ENCODE measurements around the gene EBF3. TPM values are rescaled to one million over a fixed set of nuclear protein-coding genes. Genes with fewer than 3 reads are reported as not detected.

Gene EBF3
- total RNA-seq, 3 donors from 2014 or later: not detected

DNA sequence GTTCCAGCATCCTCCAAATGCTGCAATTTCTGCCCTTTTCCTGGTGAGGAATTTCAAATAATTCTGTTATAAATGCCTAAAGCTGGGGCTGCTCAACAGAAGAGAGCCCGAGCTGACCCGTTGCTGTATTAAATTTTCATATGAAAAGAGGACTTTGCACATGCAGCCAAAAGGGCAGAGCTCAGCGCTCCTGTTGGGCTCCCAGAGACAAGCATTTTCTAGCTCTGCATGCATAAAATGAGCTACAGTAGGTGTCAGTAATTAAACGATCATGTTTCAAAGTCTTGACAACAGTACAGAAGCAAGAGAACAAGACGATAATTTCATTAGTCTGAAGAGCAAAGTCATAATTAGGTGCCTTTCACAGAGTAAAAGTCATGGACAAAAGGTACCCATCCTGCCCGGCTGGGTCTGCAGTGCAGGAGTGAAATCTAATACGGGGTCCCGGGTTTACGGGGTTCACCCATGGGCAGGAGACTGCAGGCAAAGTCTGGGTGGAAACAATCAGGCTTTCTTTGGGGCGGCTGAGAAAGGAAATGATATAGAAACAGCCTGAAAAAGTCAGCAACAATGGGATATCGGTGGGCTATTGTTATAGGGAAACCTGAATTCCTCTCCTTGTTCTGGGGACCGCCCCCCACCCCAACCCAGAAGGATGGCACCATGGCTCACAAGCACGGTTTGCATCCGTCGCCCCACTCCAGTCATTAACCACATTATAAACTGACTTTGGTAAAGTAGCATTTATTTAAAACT is 66.0 kb downstream of the EBF3 start:
- Mint-ChIP-seq H3K9me3 (no peaks in the 10 kb centered on the region), H3K36me3 (ENCODE audit: insufficient read depth) (no peaks in the 10 kb centered on the region), H3K4me1 (ENCODE audit: low read depth) (no peaks in the 10 kb centered on the region)

DNA sequence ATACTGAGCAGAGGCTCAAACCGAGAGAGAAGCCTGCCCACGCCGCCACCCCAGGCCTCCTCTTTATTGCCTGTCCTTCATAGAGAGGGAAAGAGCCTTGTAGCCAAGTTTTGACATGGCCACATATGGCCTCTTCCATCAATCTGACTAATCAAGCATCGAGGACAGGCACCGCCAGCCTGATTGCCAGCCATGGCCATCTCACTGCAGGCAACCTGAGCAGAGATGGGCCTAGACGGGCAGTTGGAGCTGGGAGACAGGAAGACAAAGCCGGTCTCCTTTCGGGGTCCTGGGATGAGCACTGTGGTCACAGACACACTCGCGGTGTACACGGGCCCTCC is 67.2 kb downstream of the EBF3 start:
- Mint-ChIP-seq H3K4me1 (ENCODE audit: low read depth) (no peaks in the 10 kb centered on the region), H3K9me3 (no peaks in the 10 kb centered on the region), H3K4me3 (no peak overlapping the region), H3K27me3 (ENCODE audit: low read depth) (peaks cover 29% of the 10 kb centered on the region), H3K36me3 (ENCODE audit: insufficient read depth) (no peaks in the 10 kb centered on the region)
- no peak for ATAC-seq
- DNase-seq: no peak

More for the DNA sequence above, 66.0 kb downstream of the EBF3 start:
- no peak for ATAC-seq
- no peak overlapping the region for H3K4me3 Mint-ChIP-seq
- peaks cover 29% of the 10 kb centered on the region for H3K27me3 Mint-ChIP-seq (ENCODE audit: low read depth)
- no peak for DNase-seq

DNA sequence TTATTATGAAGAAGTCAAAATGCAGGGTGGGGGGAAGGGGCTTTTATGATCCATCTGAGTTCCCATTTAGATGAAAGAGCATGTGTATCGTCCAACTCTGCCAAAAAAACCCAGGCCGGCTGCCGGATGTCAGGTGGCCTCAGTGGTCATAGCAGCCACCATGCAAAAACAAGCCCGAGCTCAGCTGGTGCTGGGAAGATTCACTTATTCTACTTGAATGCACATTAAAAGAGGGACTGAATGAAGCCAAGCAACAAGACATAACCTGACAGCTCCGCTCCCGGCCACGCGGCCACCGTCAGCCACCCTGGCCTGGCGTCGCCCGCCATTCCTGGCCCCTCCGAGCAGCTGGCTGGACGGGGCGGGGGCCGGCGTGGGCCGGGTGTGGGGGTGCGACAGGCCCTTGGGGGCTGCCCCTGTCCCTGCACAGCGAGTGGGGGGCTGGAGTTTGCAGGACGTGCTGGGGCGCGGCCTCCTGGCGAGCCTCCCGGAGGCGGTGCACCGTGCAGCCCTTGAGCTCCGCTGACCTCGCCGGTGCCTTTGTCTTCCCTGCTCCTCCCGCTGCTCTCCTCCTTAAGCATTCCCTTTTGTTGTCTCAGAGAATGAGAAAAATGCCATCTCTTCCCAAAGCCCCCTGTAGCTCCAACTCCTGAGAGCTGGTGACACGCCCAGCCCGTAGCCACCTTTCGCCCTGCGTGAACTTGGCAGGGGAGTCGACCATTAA is 67.8 kb downstream of the EBF3 start:
- Mint-ChIP-seq H3K9me3 (no peaks in the 10 kb centered on the region), H3K27me3 (ENCODE audit: low read depth) (peaks cover 27% of the 10 kb centered on the region), H3K4me1 (ENCODE audit: low read depth) (no peaks in the 10 kb centered on the region), H3K36me3 (ENCODE audit: insufficient read depth) (no peaks in the 10 kb centered on the region), H3K4me3 (no peak overlapping the region)
- DNase-seq (no peak), ATAC-seq (no peak)

DNA sequence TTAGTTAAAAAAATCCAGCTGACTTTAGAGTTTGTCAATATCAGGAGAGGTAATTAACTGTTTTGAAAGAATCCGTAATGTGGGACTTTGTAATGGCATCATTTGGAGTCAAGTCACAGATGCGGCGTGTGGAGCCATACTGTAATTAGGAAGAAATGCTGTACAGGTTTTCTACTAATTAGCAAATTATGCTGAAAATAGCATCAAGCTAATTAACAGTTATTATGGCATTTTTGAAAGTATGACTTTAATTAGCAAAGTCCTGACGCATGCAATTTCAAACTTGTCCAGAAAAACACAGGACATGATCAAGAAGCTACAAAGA is 68.3 kb downstream of the EBF3 start:
- Mint-ChIP-seq H3K27me3 (ENCODE audit: low read depth) (peaks cover 26% of the 10 kb centered on the region), H3K4me1 (ENCODE audit: low read depth) (no peaks in the 10 kb centered on the region), H3K4me3 (no peak overlapping the region), H3K36me3 (ENCODE audit: insufficient read depth) (no peaks in the 10 kb centered on the region), H3K9me3 (no peaks in the 10 kb centered on the region)
- DNase-seq: no peak
- ATAC-seq: no peak

DNA sequence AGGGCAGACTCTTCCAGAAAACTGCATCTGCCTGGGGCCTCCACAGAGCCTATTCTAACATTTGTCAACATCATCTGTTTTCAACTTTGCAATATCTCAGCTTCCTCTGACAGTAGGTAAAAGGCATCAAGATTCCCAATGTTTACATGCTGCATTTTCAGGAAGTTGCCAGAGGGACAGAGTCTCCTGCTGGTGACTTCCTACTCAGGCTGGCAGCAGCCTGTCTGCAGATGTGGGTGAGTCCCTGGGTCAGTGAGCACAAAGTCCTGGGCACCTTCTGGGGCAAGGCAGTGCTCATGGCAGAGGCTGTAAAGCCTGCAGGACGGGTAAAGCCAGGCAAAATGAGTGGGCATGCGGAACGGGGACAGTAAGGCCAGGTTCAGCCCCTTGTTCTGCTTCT is 69.4 kb downstream of the EBF3 start:
- H3K4me1 Mint-ChIP-seq (ENCODE audit: low read depth): no peaks in the 10 kb centered on the region
- H3K36me3 Mint-ChIP-seq (ENCODE audit: insufficient read depth): no peaks in the 10 kb centered on the region
- H3K9me3 Mint-ChIP-seq: no peaks in the 10 kb centered on the region
- no peak for DNase-seq
- H3K4me3 Mint-ChIP-seq: no peak overlapping the region
- no peak for ATAC-seq
- peaks cover 20% of the 10 kb centered on the region for H3K27me3 Mint-ChIP-seq (ENCODE audit: low read depth)

DNA sequence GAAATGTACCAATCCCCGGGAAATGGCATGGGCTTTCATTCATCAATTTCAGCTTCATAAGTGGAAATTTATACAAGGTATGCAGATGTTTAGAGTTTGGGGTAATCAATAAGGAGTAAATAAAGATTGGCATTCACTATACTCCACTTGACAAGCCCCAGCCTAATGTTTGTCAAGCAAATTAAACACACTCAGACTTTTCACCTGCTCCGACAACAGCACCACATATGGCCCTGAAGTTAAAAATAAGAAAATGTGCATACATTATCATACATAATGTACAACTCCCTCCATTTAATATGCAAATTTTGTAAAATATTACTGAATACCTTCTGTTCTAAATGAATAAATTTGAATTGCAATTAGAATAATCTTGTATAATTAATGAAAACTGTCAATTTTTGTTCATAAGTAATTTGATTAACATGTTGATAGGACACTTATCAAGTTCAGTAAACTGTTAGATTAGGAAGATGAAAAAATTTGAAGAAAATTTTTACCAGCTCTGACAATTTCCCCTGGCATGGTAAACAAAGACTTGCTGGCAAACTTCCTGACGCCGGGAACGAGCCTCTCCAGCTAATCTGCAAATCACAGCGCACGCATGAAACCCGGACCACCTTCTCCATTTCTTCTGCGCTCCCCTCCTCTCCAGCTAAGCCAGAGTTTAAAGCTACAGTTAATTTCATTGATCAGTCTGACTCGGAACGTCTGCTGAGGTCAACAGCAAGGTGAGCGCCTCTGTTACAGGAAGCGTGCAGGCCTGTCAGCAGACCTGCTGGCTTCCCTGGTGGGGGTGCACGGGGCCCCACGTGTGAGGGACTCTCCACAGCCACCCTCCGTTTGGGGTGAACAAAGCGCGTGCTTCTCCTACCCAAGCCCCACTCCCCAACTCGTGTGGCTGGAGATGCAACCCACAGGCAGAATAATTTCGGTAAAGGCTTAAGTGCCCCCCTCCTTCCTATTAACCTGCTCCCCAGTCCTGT is 70.7 kb downstream of the EBF3 start:
- H3K4me3 Mint-ChIP-seq: no peak overlapping the region
- H3K36me3 Mint-ChIP-seq (ENCODE audit: insufficient read depth): no peaks in the 10 kb centered on the region
- DNase-seq (no peak), ATAC-seq (no peak)
- peaks cover 18% of the 10 kb centered on the region for H3K27me3 Mint-ChIP-seq (ENCODE audit: low read depth)
- no peaks in the 10 kb centered on the region for H3K9me3 Mint-ChIP-seq
- H3K4me1 Mint-ChIP-seq (ENCODE audit: low read depth): no peaks in the 10 kb centered on the region

DNA sequence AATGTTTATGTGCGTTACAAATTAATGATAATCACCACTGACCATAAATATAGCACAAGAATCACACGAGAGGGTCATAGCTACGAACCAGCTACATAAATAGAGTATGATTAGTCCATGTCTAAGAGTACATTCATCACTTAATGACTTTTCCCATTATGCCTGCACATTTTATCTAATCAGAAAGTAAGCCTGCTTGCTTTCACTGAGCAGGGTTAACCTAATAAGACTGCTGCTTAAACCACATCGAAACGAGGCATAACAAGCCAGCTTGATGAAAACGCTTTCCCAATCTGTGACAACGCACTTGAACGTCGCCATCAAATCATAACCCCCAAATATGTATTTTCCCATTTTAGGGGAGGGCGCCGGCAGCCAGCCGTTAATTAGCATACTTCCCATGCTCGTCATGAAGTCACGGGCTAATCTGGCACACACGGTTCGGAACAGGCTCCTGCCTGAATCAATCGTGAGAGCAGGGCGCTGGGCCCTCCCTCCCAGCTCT is 71.5 kb downstream of the EBF3 start:
- DNase-seq (no peak), ATAC-seq (no peak)
- Mint-ChIP-seq H3K27me3 (ENCODE audit: low read depth) (peaks cover 11% of the 10 kb centered on the region), H3K9me3 (no peaks in the 10 kb centered on the region), H3K36me3 (ENCODE audit: insufficient read depth) (no peaks in the 10 kb centered on the region), H3K4me1 (ENCODE audit: low read depth) (no peaks in the 10 kb centered on the region), H3K4me3 (no peak overlapping the region)

DNA sequence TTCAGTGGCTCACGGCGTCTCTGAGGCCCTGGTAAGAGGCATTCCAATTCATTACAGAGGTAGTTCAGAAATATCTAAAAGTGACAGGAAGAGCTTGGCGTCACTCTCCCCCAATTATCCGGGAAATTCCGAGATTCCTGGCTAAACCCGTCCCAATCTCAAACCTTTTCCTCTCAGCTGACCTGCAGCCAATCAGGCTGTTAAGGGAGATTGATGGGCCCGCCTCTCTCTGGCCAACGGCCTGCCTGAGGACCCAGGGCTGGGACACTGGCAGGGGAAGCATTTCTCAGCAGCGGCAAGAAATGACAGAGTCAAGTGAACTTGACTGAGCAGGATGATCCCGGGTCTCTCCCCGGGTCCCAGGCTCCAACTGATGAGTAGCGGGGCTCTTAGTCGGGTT is 72.3 kb downstream of the EBF3 start:
- H3K4me1 Mint-ChIP-seq (ENCODE audit: low read depth): no peaks in the 10 kb centered on the region
- no peaks in the 10 kb centered on the region for H3K9me3 Mint-ChIP-seq

DNA sequence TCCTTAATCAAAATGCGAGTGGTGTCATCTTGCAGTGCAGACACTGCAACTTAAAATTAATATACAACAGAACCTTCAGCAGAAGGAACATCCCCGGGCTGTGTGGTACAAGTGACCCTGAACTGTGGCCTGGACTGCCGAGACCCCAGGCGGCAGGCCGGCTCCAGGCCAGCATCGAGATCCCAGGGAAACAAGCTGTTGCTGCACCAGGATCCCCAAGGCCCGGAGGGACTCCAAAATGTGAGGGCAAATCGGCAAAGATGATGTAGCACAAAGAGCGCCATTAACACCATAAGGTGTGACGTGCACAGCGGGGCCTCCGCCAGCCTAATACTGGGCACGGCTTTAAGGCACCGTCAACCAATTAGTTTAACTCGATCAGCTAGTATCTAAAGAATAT is 73.9 kb downstream of the EBF3 start:
- Mint-ChIP-seq H3K9me3 (no peaks in the 10 kb centered on the region), H3K4me1 (ENCODE audit: low read depth) (no peaks in the 10 kb centered on the region), H3K36me3 (ENCODE audit: insufficient read depth) (no peaks in the 10 kb centered on the region), H3K27me3 (ENCODE audit: low read depth) (peaks cover 8% of the 10 kb centered on the region), H3K4me3 (no peak overlapping the region)
- DNase-seq (no peak), ATAC-seq (no peak)

More for the DNA sequence above, 72.3 kb downstream of the EBF3 start:
- H3K36me3 Mint-ChIP-seq (ENCODE audit: insufficient read depth): no peaks in the 10 kb centered on the region
- peaks cover 11% of the 10 kb centered on the region for H3K27me3 Mint-ChIP-seq (ENCODE audit: low read depth)
- DNase-seq: no peak
- H3K4me3 Mint-ChIP-seq: no peak overlapping the region
- no peak for ATAC-seq

DNA sequence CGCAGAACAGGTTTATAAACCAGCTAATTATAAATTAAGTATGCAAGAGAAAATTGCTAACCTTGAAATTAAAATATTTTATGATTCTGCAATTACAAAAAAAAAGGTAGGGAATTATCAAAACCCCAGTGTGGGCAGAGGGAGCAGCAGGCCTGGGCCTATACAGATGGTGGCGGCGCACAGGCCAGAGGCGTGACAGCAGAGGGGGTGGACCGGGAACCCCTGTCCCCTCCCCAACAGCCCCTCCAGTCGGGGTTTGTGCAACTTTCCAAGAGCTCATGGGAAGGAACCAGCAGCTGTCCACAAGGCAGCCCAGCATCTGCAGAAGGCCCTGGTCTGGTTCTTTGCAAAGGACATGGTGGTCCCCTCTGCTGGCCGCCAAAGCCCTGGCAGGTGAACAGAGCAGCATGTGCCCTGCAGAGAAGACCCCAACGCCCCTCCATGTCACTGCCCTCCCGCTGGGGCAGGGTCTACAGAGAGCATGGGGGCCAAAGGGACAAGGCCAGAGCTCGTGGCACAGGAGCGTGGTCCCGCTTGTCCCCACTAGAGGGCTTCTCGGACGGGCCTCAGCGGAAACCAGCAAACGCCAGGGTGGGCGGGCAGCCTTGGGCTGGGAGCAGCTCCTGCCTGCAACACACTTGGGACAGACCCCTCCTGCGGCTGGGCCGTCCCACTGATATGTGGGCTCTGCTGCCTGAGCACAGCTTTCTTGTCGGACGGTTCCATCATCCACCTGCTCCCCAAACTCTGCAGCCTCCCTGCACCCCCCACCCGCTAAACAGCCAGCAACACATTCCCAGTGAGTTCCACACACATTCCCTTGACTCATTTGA is 75.1 kb downstream of the EBF3 start:
- H3K4me1 Mint-ChIP-seq (ENCODE audit: low read depth): no peaks in the 10 kb centered on the region
- ATAC-seq (peak; percentile 59 to 77), DNase-seq (peak; percentile 33)
- no peaks in the 10 kb centered on the region for H3K9me3 Mint-ChIP-seq
- no peaks in the 10 kb centered on the region for H3K36me3 Mint-ChIP-seq (ENCODE audit: insufficient read depth)
- peaks cover 5% of the 10 kb centered on the region for H3K27me3 Mint-ChIP-seq (ENCODE audit: low read depth)
- H3K4me3 Mint-ChIP-seq: no peak overlapping the region

DNA sequence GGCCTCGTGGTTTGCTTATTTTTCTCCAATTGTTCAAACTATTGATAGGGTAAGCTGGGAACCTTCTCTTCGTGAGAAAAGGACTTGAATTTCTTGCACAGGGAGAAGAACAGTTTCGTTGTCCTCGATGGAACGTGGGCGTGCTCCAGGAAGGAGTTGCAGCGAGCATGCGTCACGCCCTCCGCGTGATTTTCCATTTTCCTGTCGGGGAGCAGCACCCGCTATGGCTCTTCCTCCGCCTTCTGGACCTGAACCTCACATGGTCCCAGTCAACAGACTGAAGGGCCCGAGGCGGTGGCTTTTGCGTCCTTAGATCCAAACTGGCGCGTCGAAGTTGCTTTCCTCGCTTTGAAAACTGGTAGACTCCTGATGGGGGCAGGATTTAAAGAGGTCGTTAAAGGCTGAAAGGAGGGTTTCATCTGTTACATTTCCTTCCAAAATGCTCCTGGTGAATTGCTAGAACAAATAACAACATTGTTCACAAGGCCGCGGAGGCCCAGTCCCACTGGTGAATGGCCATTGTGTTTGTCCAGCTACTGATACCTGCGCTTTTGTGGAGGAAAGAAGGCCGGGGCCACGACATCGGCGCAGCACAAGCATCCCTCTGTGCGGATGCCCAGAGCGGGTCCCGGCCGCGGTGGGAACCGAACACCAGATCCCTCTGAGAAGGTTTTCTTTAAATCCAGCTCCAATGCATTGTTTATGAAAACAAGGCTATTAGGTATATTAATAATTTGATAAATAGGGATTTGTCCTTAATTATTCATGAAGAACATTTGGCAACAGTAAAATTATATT is 75.9 kb downstream of the EBF3 start:
- Mint-ChIP-seq H3K27me3 (ENCODE audit: low read depth) (peaks cover 5% of the 10 kb centered on the region), H3K9me3 (no peaks in the 10 kb centered on the region), H3K4me1 (ENCODE audit: low read depth) (no peaks in the 10 kb centered on the region), H3K36me3 (ENCODE audit: insufficient read depth) (no peaks in the 10 kb centered on the region), H3K4me3 (no peak overlapping the region)
- DNase-seq (no peak), ATAC-seq (no peak)

DNA sequence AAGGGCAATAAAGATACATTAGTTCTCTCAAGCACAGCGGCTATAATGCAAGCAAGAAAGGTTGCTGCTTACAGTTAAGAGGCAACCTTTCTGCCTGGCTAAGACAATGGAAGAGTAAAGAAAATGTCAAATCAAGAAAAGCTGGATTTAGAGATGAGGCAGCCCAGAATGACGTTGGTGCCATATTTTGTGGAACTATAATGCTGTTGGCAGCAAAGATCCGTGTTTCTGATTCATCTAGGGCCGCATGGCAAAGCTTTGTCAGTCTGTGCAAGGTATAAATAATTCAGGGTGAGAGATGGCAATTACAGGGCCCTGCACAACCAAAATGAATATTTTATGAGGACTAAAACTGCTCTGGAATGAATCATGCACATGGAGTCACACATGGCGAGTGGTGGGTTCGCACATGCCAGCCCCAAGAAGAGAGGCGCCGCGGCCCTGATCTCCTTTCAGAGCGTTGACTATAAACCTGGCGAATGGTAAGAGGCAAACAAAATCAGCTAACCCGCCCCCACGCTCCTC is 76.6 kb downstream of the EBF3 start:
- no peak for ATAC-seq
- no peaks in the 10 kb centered on the region for H3K4me1 Mint-ChIP-seq (ENCODE audit: low read depth)

DNA sequence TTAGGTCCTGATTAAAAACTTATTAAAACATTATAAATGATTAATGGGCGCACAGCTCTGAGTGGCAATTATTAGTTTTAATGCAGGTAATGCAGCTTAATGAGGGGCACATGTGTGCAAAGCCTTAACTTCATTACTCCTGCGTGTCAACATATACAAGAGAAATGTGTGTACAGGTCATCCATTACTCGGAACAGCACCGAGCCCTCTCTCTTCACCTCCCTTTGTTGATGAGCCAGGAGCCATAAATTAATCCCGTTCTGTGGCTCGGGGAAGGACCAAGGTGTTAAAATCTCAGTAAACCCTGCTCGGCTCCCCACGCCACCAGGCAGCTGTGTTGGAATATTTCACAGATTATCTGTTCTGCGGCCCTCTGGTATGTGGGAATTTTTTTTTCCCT is 77.8 kb downstream of the EBF3 start:
- ATAC-seq: no peak
- Mint-ChIP-seq H3K4me3 (no peak overlapping the region), H3K36me3 (ENCODE audit: insufficient read depth) (no peaks in the 10 kb centered on the region), H3K9me3 (no peaks in the 10 kb centered on the region), H3K27me3 (ENCODE audit: low read depth) (peaks cover 5% of the 10 kb centered on the region), H3K4me1 (ENCODE audit: low read depth) (no peaks in the 10 kb centered on the region)
- DNase-seq: no peak

More for the DNA sequence above, 76.6 kb downstream of the EBF3 start:
- Mint-ChIP-seq H3K36me3 (ENCODE audit: insufficient read depth) (no peaks in the 10 kb centered on the region), H3K4me3 (no peak overlapping the region), H3K27me3 (ENCODE audit: low read depth) (peaks cover 5% of the 10 kb centered on the region), H3K9me3 (no peaks in the 10 kb centered on the region)
- DNase-seq: no peak
